ENCODE results near the gene TMEM62. TPM values are rescaled to one million over a fixed set of nuclear protein-coding genes. Genes with fewer than 3 reads are reported as not detected.

The TMEM62 gene
- total RNA-seq, 1 experiment from 2014 or later = 12.5 TPM

- H4K20me1 ChIP-seq (ENCODE audit: insufficient read depth) = no peaks in the 10 kb centered on the region
- BruUV-seq (replicated peaks) = no TSS peak
- no peaks in the 10 kb centered on the region for H3K36me3 ChIP-seq (ENCODE audit: low read depth)
- TF ChIP-seq EZH2 (IDR thresholded peaks at IDR 0.05; ENCODE audit: low read depth) (no peak), CTCF (conservative IDR thresholded peaks at IDR 0.05) (no peak)
- no peaks in the 10 kb centered on the region for H3K9me2 ChIP-seq (ENCODE audit: insufficient read depth)
- H3K27me3 ChIP-seq (ENCODE audit: insufficient read depth, low read depth) = no peaks in the 10 kb centered on the region
- no peaks in the 10 kb centered on the region for H3K79me2 ChIP-seq (ENCODE audit: low read depth)
- no peak for DNase-seq
- H3K27ac ChIP-seq = peak overlapping the region; percentile 63
- H3K4me1 ChIP-seq (replicated peaks; ENCODE audit: insufficient read depth) = peaks cover 16% of the 10 kb centered on the region
- H3K4me3 ChIP-seq = peak overlapping the region; percentile 63
- H3F3A ChIP-seq (ENCODE audit: insufficient read depth, low read depth) = peaks cover 7% of the 10 kb centered on the region; the same call in 1 of the 2 replicates
- ChIA-PET POLR2A (ENCODE audit: unreplicated experiment) (interaction anchor here (0.7 kb wide), 1 partner anchor 224 kb away, joined by 4 read pairs; no protein-coding TSS in a partner anchor), CTCF (no interaction called here)
- H2AFZ ChIP-seq = peak overlapping the region; percentile 88
- no peaks in the 10 kb centered on the region for H3K9me3 ChIP-seq (ENCODE audit: insufficient read depth, low read depth)
- intact Hi-C loops (cut with micrococcal nuclease; ENCODE audit: unreplicated experiment) = no loop called here
- H3K4me2 ChIP-seq = peak overlapping the region; percentile 84
Measured at GRCh38 chr15:43132830-43133429, 456 bp upstream of the TMEM62 start.

GRCh38 chr15:43134157-43134635, 810 bp downstream of the TMEM62 start:
- no peaks in the 10 kb centered on the region for H3K79me2 ChIP-seq (ENCODE audit: low read depth)
- intact Hi-C loops (cut with micrococcal nuclease; ENCODE audit: unreplicated experiment) = no loop called here
- BruUV-seq (replicated peaks) = TSS peak; percentile 37
- no peaks in the 10 kb centered on the region for H3K9me2 ChIP-seq (ENCODE audit: insufficient read depth)
- no peaks in the 10 kb centered on the region for H3K9me3 ChIP-seq (ENCODE audit: insufficient read depth, low read depth)
- no peaks in the 10 kb centered on the region for H3K27me3 ChIP-seq (ENCODE audit: insufficient read depth, low read depth)
- H4K20me1 ChIP-seq (ENCODE audit: insufficient read depth) = no peaks in the 10 kb centered on the region
- peaks cover 7% of the 10 kb centered on the region; the same call in 1 of the 2 replicates for H3F3A ChIP-seq (ENCODE audit: insufficient read depth, low read depth)
- DNase-seq = no peak
- peak overlapping the region; percentile 88 for H2AFZ ChIP-seq
- H3K27ac ChIP-seq = peak overlapping the region; percentile 63; the same call in 1 of the 2 replicates
- H3K4me2 ChIP-seq = peak overlapping the region; percentile 84
- peaks cover 16% of the 10 kb centered on the region for H3K4me1 ChIP-seq (replicated peaks; ENCODE audit: insufficient read depth)
- ChIA-PET POLR2A (ENCODE audit: unreplicated experiment) (interaction anchor here (0.5 kb wide), 1 partner anchor 104 kb away, joined by 5 read pairs; no protein-coding TSS in a partner anchor), CTCF (no interaction called here)
- TF ChIP-seq CTCF (conservative IDR thresholded peaks at IDR 0.05) = no peak
- TF ChIP-seq EZH2 (IDR thresholded peaks at IDR 0.05; ENCODE audit: low read depth) = no peak
- H3K36me3 ChIP-seq (ENCODE audit: low read depth) = no peaks in the 10 kb centered on the region
- H3K4me3 ChIP-seq = peak overlapping the region; percentile 63

GRCh38 chr15:43135351-43135750, 2.0 kb downstream of the TMEM62 start:
- intact Hi-C loops (cut with micrococcal nuclease; ENCODE audit: unreplicated experiment) = no loop called here
- no peaks in the 10 kb centered on the region for H3K27me3 ChIP-seq (ENCODE audit: insufficient read depth, low read depth)
- no peak for DNase-seq
- TF ChIP-seq CTCF (conservative IDR thresholded peaks at IDR 0.05) (no peak), EZH2 (IDR thresholded peaks at IDR 0.05; ENCODE audit: low read depth) (no peak)
- peaks cover 16% of the 10 kb centered on the region for H3K4me1 ChIP-seq (replicated peaks; ENCODE audit: insufficient read depth)
- H3F3A ChIP-seq (ENCODE audit: insufficient read depth, low read depth) = peaks cover 7% of the 10 kb centered on the region; the same call in 1 of the 2 replicates
- H3K9me3 ChIP-seq (ENCODE audit: insufficient read depth, low read depth) = no peaks in the 10 kb centered on the region
- no peak overlapping the region for H2AFZ ChIP-seq
- H3K36me3 ChIP-seq (ENCODE audit: low read depth) = no peaks in the 10 kb centered on the region
- no peaks in the 10 kb centered on the region for H3K9me2 ChIP-seq (ENCODE audit: insufficient read depth)
- H3K79me2 ChIP-seq (ENCODE audit: low read depth) = no peaks in the 10 kb centered on the region
- H4K20me1 ChIP-seq (ENCODE audit: insufficient read depth) = no peaks in the 10 kb centered on the region
- CTCF ChIA-PET = no interaction called here
- H3K27ac ChIP-seq = no peak overlapping the region
- BruUV-seq (replicated peaks) = no TSS peak
- no peak overlapping the region for H3K4me3 ChIP-seq
- H3K4me2 ChIP-seq = no peak overlapping the region
- POLR2A ChIA-PET (ENCODE audit: unreplicated experiment) = no interaction called here

Data from PC-9 (cell line).